AG04450 (cell line): Measurements from ENCODE around the gene SUCLA2. TPM values are rescaled to one million over a fixed set of nuclear protein-coding genes. Genes with fewer than 3 reads are reported as not detected.

ENCODE experiments used
- CTCF ChIA-PET: fragments of 300-600, 350-600 bp; formaldehyde crosslinking; extraction: SDS; loops from one replicate; lab custom pipeline; 2022; ENCODE audit warnings: antibody characterized with exemption, inconsistent platforms; lab: Charles Lee
- POLR2A ChIA-PET: fragments of 350-600 bp; formaldehyde crosslinking; extraction: SDS; loops from one replicate; lab custom pipeline; 2021; ENCODE audit warnings: antibody characterized with exemption, inconsistent platforms; lab: Yijun Ruan, JAX
- DNase-seq: peaks from one replicate; pipeline ENCODE4 v3.0.0-alpha.2; 2011; ENCODE audit warnings: low read depth, low spot score
- H3K27ac ChIP-seq: one replicate; pipeline ENCODE4 v1.5.1; 2012; ENCODE audit warnings: low read depth, low read length, control low read depth
- H3K27me3 ChIP-seq: one replicate; pipeline ENCODE4 v1.6.0; 2012; ENCODE audit warnings: low read length; ENCODE audit not compliant: control insufficient read depth, insufficient read depth
- H3K4me3 ChIP-seq: 2 replicates; pipeline ENCODE4 v1.5.1; 2011; ENCODE audit warnings: mild to moderate bottlenecking, low read depth, low read length, control low read depth
- H3K9me3 ChIP-seq: 2 replicates; pipeline ENCODE4 v1.5.1; 2012; ENCODE audit warnings: low read length; ENCODE audit not compliant: control insufficient read depth, insufficient read depth
- polyA plus RNA-seq: library from polyadenylated mRNA; depleted of rRNA; stranded (reverse); fragments of >200 nt; gene quantifications from 2 replicates; pipeline ENCODE4 v1.2.3, GENCODE V29; 2011
- TF ChIP-seq, protein P1 (sequence below): IDR thresholded peaks from 2 replicates; pipeline ENCODE4 v1.5.1; 2011; ENCODE audit warnings: low read depth, low read length, control low read depth, inconsistent platforms

SUCLA2 gene
- polyA plus RNA-seq, 1 experiment, result 63.5 TPM

DNA sequence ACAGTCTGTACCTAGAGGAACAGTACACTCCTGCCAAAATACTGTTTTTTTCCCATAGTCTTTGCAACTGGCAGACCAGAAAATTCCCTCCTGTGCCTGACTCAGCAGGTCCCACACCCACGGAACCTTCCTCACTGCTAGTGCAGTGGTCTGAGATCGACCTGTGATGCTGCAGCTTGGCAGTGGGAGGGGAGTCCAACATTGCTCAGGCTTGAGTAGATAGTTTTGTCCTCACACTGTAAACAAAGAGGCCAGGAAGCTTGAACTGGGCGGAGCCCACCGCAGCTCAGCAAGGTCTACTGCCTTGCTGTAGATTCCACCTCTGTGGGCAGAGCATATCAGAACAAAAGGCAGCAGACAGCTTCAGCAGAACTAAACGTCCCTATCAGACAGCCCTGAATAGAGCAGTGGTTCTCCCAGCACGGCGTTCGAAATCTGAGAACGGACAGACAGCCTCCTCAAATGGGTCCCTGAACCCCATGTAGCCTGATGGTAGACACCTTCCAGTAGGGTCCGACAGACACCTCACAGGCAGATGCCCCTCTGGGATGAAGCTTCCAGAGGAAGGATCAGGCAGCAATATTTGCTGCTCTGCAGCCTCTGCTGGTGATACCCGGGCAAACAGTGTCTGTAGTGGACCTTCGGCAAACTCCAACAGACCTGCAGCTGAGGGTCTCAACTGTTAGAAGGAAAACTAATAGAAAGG is 92.7 kb downstream of the SUCLA2 start:
- ChIA-PET POLR2A (no interaction called here), CTCF (no interaction called here)
- no peak overlapping the region for H3K27ac ChIP-seq
- H3K4me3 ChIP-seq, result no peak overlapping the region
- no peaks in the 10 kb centered on the region for H3K27me3 ChIP-seq
- TF ChIP-seq, protein P1, sequence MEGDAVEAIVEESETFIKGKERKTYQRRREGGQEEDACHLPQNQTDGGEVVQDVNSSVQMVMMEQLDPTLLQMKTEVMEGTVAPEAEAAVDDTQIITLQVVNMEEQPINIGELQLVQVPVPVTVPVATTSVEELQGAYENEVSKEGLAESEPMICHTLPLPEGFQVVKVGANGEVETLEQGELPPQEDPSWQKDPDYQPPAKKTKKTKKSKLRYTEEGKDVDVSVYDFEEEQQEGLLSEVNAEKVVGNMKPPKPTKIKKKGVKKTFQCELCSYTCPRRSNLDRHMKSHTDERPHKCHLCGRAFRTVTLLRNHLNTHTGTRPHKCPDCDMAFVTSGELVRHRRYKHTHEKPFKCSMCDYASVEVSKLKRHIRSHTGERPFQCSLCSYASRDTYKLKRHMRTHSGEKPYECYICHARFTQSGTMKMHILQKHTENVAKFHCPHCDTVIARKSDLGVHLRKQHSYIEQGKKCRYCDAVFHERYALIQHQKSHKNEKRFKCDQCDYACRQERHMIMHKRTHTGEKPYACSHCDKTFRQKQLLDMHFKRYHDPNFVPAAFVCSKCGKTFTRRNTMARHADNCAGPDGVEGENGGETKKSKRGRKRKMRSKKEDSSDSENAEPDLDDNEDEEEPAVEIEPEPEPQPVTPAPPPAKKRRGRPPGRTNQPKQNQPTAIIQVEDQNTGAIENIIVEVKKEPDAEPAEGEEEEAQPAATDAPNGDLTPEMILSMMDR, result no peak
- no peaks in the 10 kb centered on the region for H3K9me3 ChIP-seq
- DNase-seq, result peak; percentile 29

DNA sequence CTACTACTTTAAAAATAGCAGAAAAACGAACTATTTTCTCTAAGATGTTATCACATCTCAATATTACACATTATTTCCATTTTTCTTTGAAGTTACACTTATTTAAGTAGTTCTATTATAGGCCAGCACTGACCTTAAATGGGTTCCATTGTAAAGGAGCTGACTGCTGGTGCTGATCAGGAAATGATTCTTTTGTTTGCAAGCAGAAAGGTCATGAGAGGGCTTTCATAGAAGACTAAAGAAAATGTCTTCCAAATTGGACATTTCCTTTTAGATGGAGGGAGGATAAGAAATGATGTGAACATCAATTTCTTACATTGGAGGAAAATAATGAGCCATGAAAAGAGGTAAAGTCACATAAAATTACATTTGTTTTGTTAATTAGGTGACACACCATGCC is 96.2 kb downstream of the SUCLA2 start:
- TF ChIP-seq, protein P1, result no peak
- Histone ChIP-seq H3K27ac (no peak overlapping the region), H3K9me3 (no peaks in the 10 kb centered on the region), H3K27me3 (no peaks in the 10 kb centered on the region), H3K4me3 (no peak overlapping the region)
- POLR2A ChIA-PET, result no interaction called here
- CTCF ChIA-PET, result interaction anchor here (0.7 kb wide), 1 partner anchor 22 kb away, joined by 3 read pairs; no protein-coding TSS in a partner anchor
- no peak for DNase-seq

DNA sequence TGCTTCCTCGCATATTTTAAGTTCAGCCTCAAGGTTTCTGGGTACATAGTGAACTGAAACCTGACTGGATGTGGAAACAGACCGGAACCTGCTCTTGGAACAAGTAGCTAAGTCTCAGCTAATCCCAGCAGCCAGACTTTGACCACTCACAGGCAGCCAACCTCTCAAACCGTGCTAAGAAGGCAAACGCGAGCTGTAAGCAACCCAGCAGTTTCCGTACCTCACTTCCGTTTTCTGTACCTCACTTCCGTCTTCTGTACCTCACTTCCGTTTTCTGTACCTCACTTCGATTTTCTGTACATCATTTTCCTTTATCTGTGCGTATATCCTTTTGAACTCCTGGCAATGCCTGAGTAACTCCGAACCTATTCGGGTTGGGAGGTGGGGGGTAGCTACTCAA is 96.8 kb downstream of the SUCLA2 start:
- ChIA-PET CTCF (no interaction called here), POLR2A (no interaction called here)
- H3K27me3 ChIP-seq, result no peaks in the 10 kb centered on the region
- no peak overlapping the region for H3K27ac ChIP-seq
- H3K4me3 ChIP-seq, result no peak overlapping the region
- no peak for DNase-seq
- H3K9me3 ChIP-seq, result no peaks in the 10 kb centered on the region
- TF ChIP-seq, protein P1, result no peak

DNA sequence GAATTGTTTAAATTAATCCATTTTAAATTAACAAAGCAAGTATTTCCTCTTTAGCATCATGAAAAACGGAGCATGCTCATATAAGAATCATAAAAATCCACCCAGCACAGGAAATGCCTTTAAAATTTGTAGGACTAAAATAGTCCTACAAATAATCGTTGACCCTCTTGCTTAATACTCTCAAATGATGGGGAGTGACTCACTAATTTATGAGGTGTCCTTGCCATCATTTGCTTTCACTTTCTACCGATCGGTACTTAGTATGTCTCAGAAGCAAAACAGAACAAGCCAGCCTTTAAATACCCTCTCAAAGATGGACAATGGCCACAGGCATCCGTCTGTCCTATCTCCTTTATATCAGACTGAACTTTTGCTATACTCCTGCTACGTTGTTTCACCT is 97.2 kb downstream of the SUCLA2 start:
- CTCF ChIA-PET, result no interaction called here
- POLR2A ChIA-PET, result no interaction called here
- TF ChIP-seq, protein P1, result no peak
- Histone ChIP-seq H3K27ac (no peak overlapping the region), H3K4me3 (peak overlapping the region; percentile 22; the same call in 1 of the 2 replicates), H3K9me3 (no peaks in the 10 kb centered on the region), H3K27me3 (no peaks in the 10 kb centered on the region)
- DNase-seq, result no peak

DNA sequence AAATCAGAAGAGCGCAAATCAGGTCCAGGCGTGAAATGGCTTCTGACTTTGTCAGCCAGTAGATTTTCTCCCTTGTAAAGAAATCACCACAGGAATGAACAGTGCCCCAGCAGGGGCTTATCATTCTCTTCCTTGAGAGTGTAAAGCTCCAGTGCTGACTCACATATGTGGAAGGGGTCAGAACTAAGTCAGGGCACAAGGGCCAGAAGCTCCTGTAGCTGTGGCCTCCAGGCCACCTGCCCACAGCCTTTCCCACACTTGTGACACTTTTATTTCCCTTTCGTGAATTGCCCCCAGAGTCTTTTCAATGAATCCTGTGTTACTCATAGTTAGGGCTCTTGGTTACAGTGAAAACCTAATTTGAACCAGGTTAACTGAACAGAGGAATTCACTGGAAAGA is 99.6 kb downstream of the SUCLA2 start:
- ChIA-PET CTCF (no interaction called here), POLR2A (no interaction called here)
- Histone ChIP-seq H3K9me3 (no peaks in the 10 kb centered on the region), H3K4me3 (no peak overlapping the region), H3K27ac (no peak overlapping the region), H3K27me3 (no peaks in the 10 kb centered on the region)
- TF ChIP-seq, protein P1, result no peak
- DNase-seq, result no peak
